Measurements from ENCODE around the gene CXCL3. TPM values are rescaled to one million over a fixed set of nuclear protein-coding genes. Genes with fewer than 3 reads are reported as not detected.
"Not testable (repeated sequence)": the region's sequence is repeated elsewhere in the genome, so short reads cannot be mapped to it uniquely, and the experiment has no call there.

Gene CXCL3
- total and polyA plus RNA-seq, 2 experiments from 2014 or later: 3.6 to 19.5 TPM

- TF ChIP-seq REST (IDR thresholded peaks at IDR 0.05; ENCODE audit: unreplicated experiment): no peak
Observed at GRCh38 chr4:74081035-74081434, 42.5 kb upstream of the CXCL3 start (continued).

GRCh38 chr4:74080351-74080750, 41.9 kb upstream of the CXCL3 start:
- H3K36me3 Mint-ChIP-seq (ENCODE audit: low read depth): not testable (repeated sequence)

GRCh38 chr4:74079024-74079423, 40.5 kb upstream of the CXCL3 start:
- not testable (repeated sequence) for H2AFZ ChIP-seq; H3K4me1 ChIP-seq (ENCODE audit: insufficient read depth); DNase-seq (ENCODE audit: low spot score); H3K36me3 Mint-ChIP-seq (ENCODE audit: low read depth); H3K9me2 ChIP-seq (ENCODE audit: insufficient read depth); H3K27me3 Mint-ChIP-seq (ENCODE audit: insufficient read depth, low read depth, poor library complexity); H4K20me1 ChIP-seq (replicated peaks; ENCODE audit: insufficient read depth); H3K27ac ChIP-seq (ENCODE audit: low read depth); H3K36me3 ChIP-seq (ENCODE audit: insufficient read depth); H3K4me2 ChIP-seq; H3F3A ChIP-seq (replicated peaks; ENCODE audit: low read depth); H3K4me3 ChIP-seq; H3K4me3 Mint-ChIP-seq; H3K79me2 ChIP-seq (replicated peaks; ENCODE audit: insufficient read depth); H3K27me3 ChIP-seq (ENCODE audit: insufficient read depth); H3K27ac Mint-ChIP-seq; H3K4me1 Mint-ChIP-seq; H3K9me3 Mint-ChIP-seq; ATAC-seq

More at GRCh38 chr4:74080351-74080750, 41.9 kb upstream of the CXCL3 start:
- H3K27ac ChIP-seq (ENCODE audit: low read depth); H3K9me3 Mint-ChIP-seq; H3K27me3 Mint-ChIP-seq (ENCODE audit: insufficient read depth, low read depth, poor library complexity); DNase-seq (ENCODE audit: low spot score); H3K4me1 ChIP-seq (ENCODE audit: insufficient read depth); H3F3A ChIP-seq (replicated peaks; ENCODE audit: low read depth); H3K9me2 ChIP-seq (ENCODE audit: insufficient read depth); ATAC-seq; H3K4me1 Mint-ChIP-seq; H3K36me3 ChIP-seq (ENCODE audit: insufficient read depth); H3K79me2 ChIP-seq (replicated peaks; ENCODE audit: insufficient read depth); H3K4me3 ChIP-seq; H3K27me3 ChIP-seq (ENCODE audit: insufficient read depth); H3K4me3 Mint-ChIP-seq; H3K4me2 ChIP-seq; H4K20me1 ChIP-seq (replicated peaks; ENCODE audit: insufficient read depth); H3K27ac Mint-ChIP-seq; H2AFZ ChIP-seq: not testable (repeated sequence)

- H3K4me3 ChIP-seq: no peak overlapping the region
- no peak overlapping the region for H3K4me2 ChIP-seq
- peaks cover 16% of the 10 kb centered on the region for H3K9me3 Mint-ChIP-seq
- H3K27ac ChIP-seq (ENCODE audit: low read depth): no peak overlapping the region
- H3F3A ChIP-seq (replicated peaks; ENCODE audit: low read depth): no peaks in the 10 kb centered on the region
- H3K36me3 ChIP-seq (ENCODE audit: insufficient read depth): peaks cover 21% of the 10 kb centered on the region
- H3K9me2 ChIP-seq (ENCODE audit: insufficient read depth): no peaks in the 10 kb centered on the region
- H3K36me3 Mint-ChIP-seq (ENCODE audit: low read depth): peaks cover 10% of the 10 kb centered on the region; the same call in 2 of the 3 replicates
- H4K20me1 ChIP-seq (replicated peaks; ENCODE audit: insufficient read depth): no peaks in the 10 kb centered on the region
- peak overlapping the region; percentile 11; the same call in 1 of the 2 replicates for H2AFZ ChIP-seq
- no peak overlapping the region for H3K4me3 Mint-ChIP-seq
- DNase-seq (ENCODE audit: low spot score) (no peak), ATAC-seq (no peak)
- H3K4me1 ChIP-seq (ENCODE audit: insufficient read depth): no peaks in the 10 kb centered on the region
- no peak overlapping the region for H3K27ac Mint-ChIP-seq
- no peaks in the 10 kb centered on the region; the same call in 2 of the 3 replicates for H3K4me1 Mint-ChIP-seq
- H3K27me3 ChIP-seq (ENCODE audit: insufficient read depth): no peaks in the 10 kb centered on the region
- no peaks in the 10 kb centered on the region for H3K27me3 Mint-ChIP-seq (ENCODE audit: insufficient read depth, low read depth, poor library complexity)
- no peaks in the 10 kb centered on the region for H3K79me2 ChIP-seq (replicated peaks; ENCODE audit: insufficient read depth)
- TF ChIP-seq STAT1 (IDR thresholded peaks at IDR 0.05; ENCODE audit: unreplicated experiment): no peak
- no peak for TF ChIP-seq CREB1 (CRISPR knock-in tag; IDR thresholded peaks at IDR 0.05; ENCODE audit: low read depth)
- TF ChIP-seq CTCF (conservative IDR thresholded peaks at IDR 0.05; ENCODE audit: low read depth in 2 of 2): no peak
- TF ChIP-seq ZNF331 (CRISPR knock-in tag; IDR thresholded peaks at IDR 0.05; ENCODE audit: low read depth): no peak
- no peak for TF ChIP-seq EZH2phosphoT487 (IDR thresholded peaks at IDR 0.05; ENCODE audit: unreplicated experiment)
- TF ChIP-seq NANOG (IDR thresholded peaks at IDR 0.05; ENCODE audit: borderline replicate concordance): no peak
Observed at GRCh38 chr4:74073358-74073757, 34.9 kb upstream of the CXCL3 start.

Measured in GM23338 (cell line).